OCI-LY1 (cell line): ENCODE data around the gene IL21.

Experiments used
- CTCF ChIP-seq: fragments of 200-600 bp; sonication (generic), shearing (Covaris generic); IDR thresholded peaks from 2 replicates; pipeline ENCODE4 v1.5.1; 2017; ENCODE audit warnings: mild to moderate bottlenecking, antibody characterized with exemption, low read length, moderate library complexity, mixed read lengths
- EZH2 ChIP-seq: fragments of 200-600 bp; sonication (generic), shearing (Covaris generic); IDR thresholded peaks from 2 replicates; pipeline ENCODE4 v1.8.0; 2017; ENCODE audit warnings: borderline replicate concordance, mixed run types, mild to moderate bottlenecking, antibody characterized with exemption, low read length, moderate library complexity, mixed read lengths

GRCh38 chr4:122604146-122604545 lies 16.7 kb downstream of the IL21 start:
- no peak for TF ChIP-seq CTCF
- TF ChIP-seq EZH2 = no peak
